GM10248 (cell line): Measurements from ENCODE around the gene MICB.

Experiments
- CTCF ChIA-PET: fragments of 300-600 bp; sonication (Branson Sonifier 250); formaldehyde crosslinking; extraction: SDS; loops from one replicate; lab custom pipeline; 2021; ENCODE audit warnings: antibody characterized with exemption; lab: Yijun Ruan, JAX
- POLR2A ChIA-PET: fragments of 350-650 bp; sonication (Branson Sonifier 250); formaldehyde crosslinking; extraction: SDS; loops from one replicate; lab custom pipeline; 2020; ENCODE audit warnings: antibody characterized with exemption; lab: Yijun Ruan, JAX
- DNase-seq: peaks from one replicate; pipeline ENCODE4 v3.0.0; 2012; ENCODE audit errors: extremely low spot score
- TF ChIP-seq, protein P1 (sequence below): IDR thresholded peaks from 2 replicates; pipeline ENCODE4 v1.5.1; 2012; ENCODE audit warnings: mild to moderate bottlenecking, low read depth; ENCODE audit errors: extremely low read depth, missing control alignments, control extremely low read depth

The MICB gene

DNA sequence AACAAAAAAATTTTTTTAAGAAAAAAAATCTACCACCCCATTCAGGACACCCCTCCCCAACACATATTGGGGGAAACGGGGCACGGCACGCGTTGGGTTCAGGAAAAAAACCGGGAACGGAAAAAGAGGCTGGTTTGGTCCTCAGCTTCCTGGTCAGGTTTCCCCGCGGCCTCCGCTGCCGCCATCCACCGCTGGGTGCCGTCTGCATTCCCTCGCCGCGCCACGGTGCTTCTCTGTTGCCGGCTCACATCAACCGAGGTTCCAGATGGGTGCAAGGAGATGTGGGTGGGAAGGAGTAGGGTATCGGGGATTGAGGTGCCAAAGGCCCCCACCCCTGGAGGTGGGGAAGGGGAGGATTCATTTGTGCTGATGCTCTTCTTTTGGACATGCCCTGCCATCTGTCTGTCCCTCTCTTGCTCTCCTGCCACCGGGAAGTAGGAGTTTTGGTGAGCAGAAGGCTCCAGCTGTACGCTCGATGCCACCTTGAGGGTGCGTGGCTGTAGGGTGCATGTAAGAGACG lies 36.6 kb downstream of the MICB start:
- DNase-seq: no peak
- POLR2A ChIA-PET: interaction anchor here (1.5 kb wide), 1 partner anchor 64 kb away, joined by 4 read pairs; no protein-coding TSS in a partner anchor
- TF ChIP-seq, protein P1, sequence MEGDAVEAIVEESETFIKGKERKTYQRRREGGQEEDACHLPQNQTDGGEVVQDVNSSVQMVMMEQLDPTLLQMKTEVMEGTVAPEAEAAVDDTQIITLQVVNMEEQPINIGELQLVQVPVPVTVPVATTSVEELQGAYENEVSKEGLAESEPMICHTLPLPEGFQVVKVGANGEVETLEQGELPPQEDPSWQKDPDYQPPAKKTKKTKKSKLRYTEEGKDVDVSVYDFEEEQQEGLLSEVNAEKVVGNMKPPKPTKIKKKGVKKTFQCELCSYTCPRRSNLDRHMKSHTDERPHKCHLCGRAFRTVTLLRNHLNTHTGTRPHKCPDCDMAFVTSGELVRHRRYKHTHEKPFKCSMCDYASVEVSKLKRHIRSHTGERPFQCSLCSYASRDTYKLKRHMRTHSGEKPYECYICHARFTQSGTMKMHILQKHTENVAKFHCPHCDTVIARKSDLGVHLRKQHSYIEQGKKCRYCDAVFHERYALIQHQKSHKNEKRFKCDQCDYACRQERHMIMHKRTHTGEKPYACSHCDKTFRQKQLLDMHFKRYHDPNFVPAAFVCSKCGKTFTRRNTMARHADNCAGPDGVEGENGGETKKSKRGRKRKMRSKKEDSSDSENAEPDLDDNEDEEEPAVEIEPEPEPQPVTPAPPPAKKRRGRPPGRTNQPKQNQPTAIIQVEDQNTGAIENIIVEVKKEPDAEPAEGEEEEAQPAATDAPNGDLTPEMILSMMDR: no peak
- CTCF ChIA-PET: interaction anchor here (1.0 to 1.3 kb wide), 3 partner anchors 9 to 17 kb away, joined by 3 to 5 read pairs (median 3); no protein-coding TSS in a partner anchor

DNA sequence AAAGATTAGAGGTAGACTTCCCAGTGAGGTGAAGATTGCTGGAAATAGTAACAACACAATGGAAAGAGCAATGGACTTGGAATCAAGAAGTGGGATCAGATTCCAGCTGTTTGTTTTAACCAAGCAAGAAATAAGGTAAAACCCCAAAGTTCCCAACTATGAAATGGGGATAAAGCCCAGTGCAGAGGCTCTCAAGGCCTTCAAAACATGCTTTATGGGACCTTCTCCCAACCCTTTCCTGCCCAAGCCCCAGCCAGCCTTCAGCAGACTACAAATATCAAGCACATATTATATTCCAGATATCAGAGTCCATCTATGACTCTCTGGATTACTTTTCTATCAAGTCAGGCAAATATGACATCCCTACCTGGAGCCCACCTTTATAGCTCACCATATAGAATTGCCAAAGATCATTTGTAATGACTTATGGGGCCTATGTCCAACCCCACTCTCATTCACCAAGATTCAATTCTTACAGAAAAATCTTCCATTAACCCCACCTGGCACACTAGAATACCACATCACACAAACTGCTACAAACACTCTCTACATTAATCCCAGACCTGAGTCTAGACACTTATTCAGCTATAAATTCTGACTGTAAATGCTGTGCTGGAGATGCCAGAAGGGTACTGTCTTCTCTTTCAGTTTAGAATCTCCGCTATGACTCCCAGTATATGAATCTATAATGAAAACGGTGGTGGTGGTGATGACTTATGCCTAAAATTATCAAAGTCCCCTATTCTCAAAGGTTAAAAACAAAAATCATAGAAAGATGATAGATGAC lies 37.8 kb downstream of the MICB start:
- POLR2A ChIA-PET: interaction anchor here (0.5 to 1.5 kb wide), 3 partner anchors 10 to 63 kb away, joined by 3 to 4 read pairs (median 4); no protein-coding TSS in a partner anchor
- CTCF ChIA-PET: interaction anchor here (1.1 to 1.3 kb wide), 2 partner anchors 11 to 63 kb away, joined by 3 to 5 read pairs; partner anchors contain the start of gene ATP6V1G2
- TF ChIP-seq, protein P1: no peak
- no peak for DNase-seq

DNA sequence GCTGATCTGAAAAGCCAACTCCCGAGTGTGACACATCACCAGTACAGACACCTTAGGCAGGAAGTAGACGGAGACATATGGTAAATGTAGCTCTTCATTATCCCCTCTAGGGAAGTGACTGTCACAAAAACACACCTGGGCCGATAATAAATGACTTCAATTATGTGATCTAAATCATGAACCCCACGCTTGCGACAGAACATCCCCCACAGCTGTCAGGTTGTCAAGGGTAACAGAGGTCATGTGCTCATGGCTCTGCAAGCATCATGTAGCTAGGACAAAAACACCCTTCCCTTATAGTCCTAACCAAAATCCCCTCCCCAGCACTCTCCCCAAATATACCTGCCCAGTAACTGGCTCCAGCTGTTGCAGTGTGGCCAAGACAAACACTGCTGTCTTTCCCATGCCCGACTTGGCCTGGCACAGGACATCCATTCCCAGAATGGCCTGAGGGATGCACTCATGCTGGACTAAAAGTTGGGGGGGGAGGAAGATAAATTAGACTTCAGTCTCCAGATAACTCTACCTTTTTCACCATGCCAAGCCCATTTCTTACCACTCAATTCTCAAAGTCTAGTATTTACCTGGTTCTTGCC lies 41.0 kb downstream of the MICB start:
- TF ChIP-seq, protein P1: no peak
- ChIA-PET CTCF (interaction anchor here (0.5 to 54.8 kb wide), 4 partner anchors 11 to 53 kb away, joined by 3 to 2725 read pairs (median 3); partner anchors contain the start of genes LST1, LTB, NCR3 and TNF), POLR2A (interaction anchor here (0.5 to 1.6 kb wide), 3 partner anchors 9 to 297 kb away, joined by 3 to 4 read pairs (median 4); no protein-coding TSS in a partner anchor)
- DNase-seq: no peak

DNA sequence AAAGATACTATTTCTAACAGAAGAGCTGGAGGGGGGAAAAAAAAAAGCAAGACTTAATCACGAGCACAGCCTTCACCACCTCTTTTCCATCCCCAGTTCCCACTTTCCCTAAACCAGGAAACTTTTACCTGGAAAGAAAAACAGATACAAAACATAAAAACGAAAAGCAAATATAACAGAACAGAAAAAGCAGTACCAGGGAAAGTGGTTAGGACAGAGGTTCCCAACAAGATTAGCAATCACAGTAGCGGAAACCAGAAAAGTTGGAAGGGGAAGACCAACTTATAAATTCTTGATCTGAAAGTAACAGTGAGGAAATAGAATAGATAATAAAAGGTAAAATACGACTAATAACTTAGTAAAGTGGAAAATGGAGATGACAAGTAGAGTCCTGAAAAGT lies 42.7 kb downstream of the MICB start:
- ChIA-PET POLR2A (interaction anchor here (1.5 to 2.2 kb wide), 7 partner anchors 9 to 78 kb away, joined by 5 to 14 read pairs (median 7); partner anchors contain the start of genes MCCD1 and TNF), CTCF (interaction anchor here (1.6 to 54.8 kb wide), 6 partner anchors 9 to 51 kb away, joined by 4 to 2725 read pairs (median 8); partner anchors contain the start of genes LST1, LTB, MCCD1 and NCR3)
- TF ChIP-seq, protein P1: no peak
- DNase-seq: no peak

DNA sequence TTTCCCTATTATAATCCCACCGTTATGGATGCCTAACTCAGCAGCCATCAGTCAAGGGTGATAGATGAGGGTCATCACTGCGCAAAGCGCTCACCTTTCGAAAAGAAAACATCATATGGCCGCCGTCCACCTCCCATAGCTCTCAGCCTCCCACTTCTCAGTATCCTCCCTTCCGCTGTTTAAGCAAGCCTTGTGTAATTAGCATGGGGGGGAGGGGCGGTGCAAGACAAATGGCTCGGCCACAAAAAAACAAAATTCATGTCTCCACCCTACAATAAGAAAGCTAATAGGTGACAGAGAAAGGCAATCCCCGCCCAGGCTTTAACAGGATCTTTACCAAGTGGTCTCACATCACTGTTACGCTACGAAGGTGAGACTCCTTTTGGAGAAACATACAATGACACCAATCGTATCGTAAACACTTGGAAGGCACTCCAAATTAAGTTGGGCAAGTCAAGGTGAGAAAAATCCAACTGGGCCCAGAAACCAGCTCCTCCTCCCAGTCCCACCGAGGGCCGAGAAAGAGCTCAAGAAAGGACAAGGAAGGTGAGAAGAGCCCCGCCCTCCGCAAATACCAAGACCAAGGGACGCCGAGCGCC lies 43.2 kb downstream of the MICB start:
- POLR2A ChIA-PET: interaction anchor here (0.6 to 2.2 kb wide), 18 partner anchors 10 to 589 kb away, joined by 3 to 14 read pairs (median 4); partner anchors contain the start of genes LST1, LTA, MCCD1 and MICB
- TF ChIP-seq, protein P1: no peak
- CTCF ChIA-PET: interaction anchor here (0.8 to 54.8 kb wide), 11 partner anchors 9 to 289 kb away, joined by 3 to 2725 read pairs (median 4); partner anchors contain the start of genes LST1, LTB, MCCD1 and NCR3

More for the DNA sequence above, 43.2 kb downstream of the MICB start:
- DNase-seq: peak; percentile 41
